ENCODE measurements around the gene CRYL1. TPM values are rescaled to one million over a fixed set of nuclear protein-coding genes. Genes with fewer than 3 reads are reported as not detected.

CRYL1 gene
- total and polyA plus RNA-seq, 2 experiments from 2014 or later, result 11.3 to 16.1 TPM

GRCh38 chr13:20414546-20415305 is 110.9 kb downstream of the CRYL1 start:
- no peak overlapping the region for H3K9ac ChIP-seq
- no peaks in the 10 kb centered on the region for H3K79me2 ChIP-seq (ENCODE audit: insufficient read depth)
- no peaks in the 10 kb centered on the region for H3K36me3 ChIP-seq (ENCODE audit: low read depth)
- no peak for DNase-seq
- H3K27ac ChIP-seq, result no peak overlapping the region
- no peaks in the 10 kb centered on the region for H4K20me1 ChIP-seq (ENCODE audit: insufficient read depth)
- no peaks in the 10 kb centered on the region for H3K9me3 ChIP-seq (ENCODE audit: low read depth)
- no peaks in the 10 kb centered on the region for H3K4me1 ChIP-seq (ENCODE audit: insufficient read depth)
- TF ChIP-seq EZH2phosphoT487 (IDR thresholded peaks at IDR 0.05; ENCODE audit: insufficient read depth, low read depth) (no peak), EZH2 (IDR thresholded peaks at IDR 0.05; ENCODE audit: insufficient read depth, poor library complexity, severe bottlenecking) (no peak)
- H3K4me2 ChIP-seq (ENCODE audit: unreplicated experiment), result no peak overlapping the region
- H3K9me2 ChIP-seq (ENCODE audit: insufficient read depth), result no peaks in the 10 kb centered on the region
- WGBS, 2 experiments (ENCODE audit: low coverage in 1 of 2, low lambda C conversion rate in 2 of 2, missing lambda C conversion rate in 2 of 2), result 87 to 91% methylated on average over 38 to 39 of the region's 45 CpGs
- no peak overlapping the region for H3K4me3 ChIP-seq
- no peak overlapping the region for H2AFZ ChIP-seq
- H3K27me3 ChIP-seq (replicated peaks; ENCODE audit: insufficient read depth), result no peaks in the 10 kb centered on the region
- peaks cover 13% of the 10 kb centered on the region; the same call in 1 of the 2 replicates for H3F3A ChIP-seq (ENCODE audit: insufficient read depth)
- in situ Hi-C loops (cut with MboI), result no loop called here

GRCh38 chr13:20412691-20413355 is 112.8 kb downstream of the CRYL1 start:
- no peaks in the 10 kb centered on the region for H4K20me1 ChIP-seq (ENCODE audit: insufficient read depth)
- no peaks in the 10 kb centered on the region for H3K79me2 ChIP-seq (ENCODE audit: insufficient read depth)
- no peaks in the 10 kb centered on the region for H3K4me1 ChIP-seq (ENCODE audit: insufficient read depth)
- no peak overlapping the region for H2AFZ ChIP-seq
- no peak overlapping the region for H3K4me3 ChIP-seq
- in situ Hi-C loops (cut with MboI), result no loop called here
- H3F3A ChIP-seq (ENCODE audit: insufficient read depth), result no peaks in the 10 kb centered on the region
- no peak overlapping the region for H3K4me2 ChIP-seq (ENCODE audit: unreplicated experiment)
- H3K9ac ChIP-seq, result no peak overlapping the region
- no peaks in the 10 kb centered on the region for H3K9me3 ChIP-seq (ENCODE audit: low read depth)
- 79 to 85% methylated on average over 7 of the region's 7 CpGs for WGBS, 2 experiments (ENCODE audit: low coverage in 1 of 2, low lambda C conversion rate in 2 of 2, missing lambda C conversion rate in 2 of 2)
- no peaks in the 10 kb centered on the region for H3K27me3 ChIP-seq (replicated peaks; ENCODE audit: insufficient read depth)
- H3K27ac ChIP-seq, result no peak overlapping the region
- H3K36me3 ChIP-seq (ENCODE audit: low read depth), result no peaks in the 10 kb centered on the region
- DNase-seq, result peak; percentile 20
- no peaks in the 10 kb centered on the region for H3K9me2 ChIP-seq (ENCODE audit: insufficient read depth)
- no peak for TF ChIP-seq EZH2phosphoT487 (IDR thresholded peaks at IDR 0.05; ENCODE audit: insufficient read depth, low read depth)
- TF ChIP-seq EZH2 (IDR thresholded peaks at IDR 0.05; ENCODE audit: insufficient read depth, poor library complexity, severe bottlenecking), result no peak

GRCh38 chr13:20411638-20412342 is 113.9 kb downstream of the CRYL1 start:
- no peaks in the 10 kb centered on the region for H3K9me3 ChIP-seq (ENCODE audit: low read depth)
- TF ChIP-seq EZH2phosphoT487 (IDR thresholded peaks at IDR 0.05; ENCODE audit: insufficient read depth, low read depth) (no peak), EZH2 (IDR thresholded peaks at IDR 0.05; ENCODE audit: insufficient read depth, poor library complexity, severe bottlenecking) (no peak)
- no peaks in the 10 kb centered on the region for H3K36me3 ChIP-seq (ENCODE audit: low read depth)
- no peak overlapping the region for H3K27ac ChIP-seq
- H3K4me3 ChIP-seq, result no peak overlapping the region
- no peak overlapping the region for H3K9ac ChIP-seq
- H3K4me2 ChIP-seq (ENCODE audit: unreplicated experiment), result no peak overlapping the region
- 78 to 83% methylated on average over 6 of the region's 6 CpGs for WGBS, 2 experiments (ENCODE audit: low coverage in 1 of 2, low lambda C conversion rate in 2 of 2, missing lambda C conversion rate in 2 of 2)
- no peaks in the 10 kb centered on the region for H3F3A ChIP-seq (ENCODE audit: insufficient read depth)
- H3K9me2 ChIP-seq (ENCODE audit: insufficient read depth), result no peaks in the 10 kb centered on the region
- H3K4me1 ChIP-seq (ENCODE audit: insufficient read depth), result no peaks in the 10 kb centered on the region
- DNase-seq, result no peak
- in situ Hi-C loops (cut with MboI), result no loop called here
- no peaks in the 10 kb centered on the region for H3K27me3 ChIP-seq (replicated peaks; ENCODE audit: insufficient read depth)
- no peak overlapping the region for H2AFZ ChIP-seq
- no peaks in the 10 kb centered on the region for H3K79me2 ChIP-seq (ENCODE audit: insufficient read depth)
- no peaks in the 10 kb centered on the region for H4K20me1 ChIP-seq (ENCODE audit: insufficient read depth)

GRCh38 chr13:20410726-20411125 is 114.9 kb downstream of the CRYL1 start:
- TF ChIP-seq EZH2 (IDR thresholded peaks at IDR 0.05; ENCODE audit: insufficient read depth, poor library complexity, severe bottlenecking), result no peak
- TF ChIP-seq EZH2phosphoT487 (IDR thresholded peaks at IDR 0.05; ENCODE audit: insufficient read depth, low read depth), result no peak
- H3K4me3 ChIP-seq, result no peak overlapping the region
- in situ Hi-C loops (cut with MboI), result no loop called here
- H2AFZ ChIP-seq, result no peak overlapping the region
- H4K20me1 ChIP-seq (ENCODE audit: insufficient read depth), result no peaks in the 10 kb centered on the region
- H3K27ac ChIP-seq, result no peak overlapping the region
- 73 to 80% methylated on average over 4 of the region's 4 CpGs for WGBS, 2 experiments (ENCODE audit: low coverage in 1 of 2, low lambda C conversion rate in 2 of 2, missing lambda C conversion rate in 2 of 2)
- H3K9me3 ChIP-seq (ENCODE audit: low read depth), result no peaks in the 10 kb centered on the region
- no peak overlapping the region for H3K4me2 ChIP-seq (ENCODE audit: unreplicated experiment)
- no peak for DNase-seq
- H3K4me1 ChIP-seq (ENCODE audit: insufficient read depth), result no peaks in the 10 kb centered on the region
- H3K9ac ChIP-seq, result no peak overlapping the region
- H3K79me2 ChIP-seq (ENCODE audit: insufficient read depth), result no peaks in the 10 kb centered on the region
- H3K9me2 ChIP-seq (ENCODE audit: insufficient read depth), result no peaks in the 10 kb centered on the region
- H3K36me3 ChIP-seq (ENCODE audit: low read depth), result no peaks in the 10 kb centered on the region
- H3F3A ChIP-seq (ENCODE audit: insufficient read depth), result no peaks in the 10 kb centered on the region
- H3K27me3 ChIP-seq (replicated peaks; ENCODE audit: insufficient read depth), result no peaks in the 10 kb centered on the region

Measured in GM23248 (cell line).